IPS-18c (cell line): Measurements from ENCODE around the gene COG6.

Experiments
- H3K4me3 ChIP-seq: 2 replicates; pipeline ENCODE4 v1.7.0; 2013; ENCODE audit warnings: low read depth, mild to moderate bottlenecking, low read length, moderate library complexity; ENCODE audit not compliant: insufficient read depth
- H3K9me3 ChIP-seq: one replicate; pipeline ENCODE4 v1.6.1; 2013; ENCODE audit warnings: mild to moderate bottlenecking, low read length, moderate library complexity; ENCODE audit not compliant: control insufficient read depth, insufficient read depth

COG6 gene

DNA sequence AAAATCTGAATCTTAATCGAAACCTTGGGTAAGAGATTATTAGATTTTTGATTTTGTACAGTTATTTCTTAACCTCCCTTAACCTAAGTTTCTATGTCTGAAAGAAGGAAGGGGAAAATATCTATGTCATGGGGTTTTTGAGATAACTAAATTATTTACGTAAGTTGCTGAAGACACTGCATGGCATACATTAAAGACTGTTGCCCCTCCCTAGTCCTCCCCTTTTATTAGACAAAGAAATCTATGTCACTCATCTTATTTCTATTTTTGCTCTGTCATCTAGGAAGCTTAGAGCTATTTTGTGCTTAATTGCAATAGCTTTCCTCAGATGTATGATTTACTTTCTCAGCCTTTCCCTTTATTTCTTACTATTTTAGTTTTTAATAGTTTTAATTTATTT is 15.0 kb downstream of the COG6 start:
- H3K4me3 ChIP-seq: no peak overlapping the region

DNA sequence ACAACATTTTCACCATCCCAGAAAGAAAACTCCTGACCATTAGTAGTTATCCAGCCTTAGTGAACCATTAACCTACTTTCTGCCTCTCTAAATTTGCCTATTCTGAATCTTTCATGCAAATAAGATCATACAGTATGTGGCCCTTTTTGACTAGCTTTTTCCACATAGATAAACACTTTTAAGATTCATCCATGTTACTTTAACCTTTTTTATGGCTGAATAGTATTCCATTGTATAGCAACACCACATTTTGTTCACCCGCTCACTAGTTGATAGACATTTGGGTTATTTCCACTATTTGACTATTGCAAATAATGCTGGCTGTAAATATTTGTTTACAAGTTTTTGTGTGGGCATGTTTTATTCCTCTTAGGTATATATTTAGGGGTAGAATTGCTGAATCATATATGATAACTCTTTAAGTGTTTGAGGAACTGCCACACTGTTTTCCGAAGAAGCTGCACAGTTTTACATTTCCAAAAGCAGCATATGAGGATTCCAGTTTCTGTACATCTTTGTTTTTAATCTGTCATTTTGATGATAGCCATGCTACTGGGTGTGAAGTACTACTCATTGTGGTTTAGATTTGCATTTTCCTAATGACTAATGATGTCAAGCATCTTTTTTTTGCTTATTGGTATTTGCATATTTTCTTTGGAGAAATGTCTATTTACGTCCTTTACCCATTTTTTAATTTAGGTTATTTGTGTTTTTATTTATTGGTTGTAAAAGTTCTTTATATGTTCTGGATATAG is 17.1 kb downstream of the COG6 start:
- Histone ChIP-seq H3K9me3 (no peaks in the 10 kb centered on the region), H3K4me3 (no peak overlapping the region)

More for the DNA sequence above, 15.0 kb downstream of the COG6 start:
- no peaks in the 10 kb centered on the region for H3K9me3 ChIP-seq

DNA sequence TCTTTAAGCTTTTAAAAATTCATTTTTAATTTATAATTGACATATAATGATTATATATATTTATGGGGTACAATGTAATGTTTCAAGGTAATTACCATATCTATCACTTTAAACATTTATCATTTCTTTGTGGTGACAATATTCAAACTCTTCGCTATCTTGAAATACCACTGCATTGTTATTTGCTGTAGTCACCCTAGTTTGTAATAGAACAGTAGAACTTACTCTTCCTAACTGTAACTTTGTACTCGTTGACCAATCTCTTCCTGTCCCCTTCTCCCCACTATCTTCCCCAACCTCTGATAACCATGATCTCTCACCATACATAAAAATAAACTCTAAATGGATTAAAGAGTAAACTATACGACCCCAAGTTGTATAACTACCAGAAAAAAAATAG is 20.4 kb downstream of the COG6 start:
- no peaks in the 10 kb centered on the region for H3K9me3 ChIP-seq
- H3K4me3 ChIP-seq: no peak overlapping the region

DNA sequence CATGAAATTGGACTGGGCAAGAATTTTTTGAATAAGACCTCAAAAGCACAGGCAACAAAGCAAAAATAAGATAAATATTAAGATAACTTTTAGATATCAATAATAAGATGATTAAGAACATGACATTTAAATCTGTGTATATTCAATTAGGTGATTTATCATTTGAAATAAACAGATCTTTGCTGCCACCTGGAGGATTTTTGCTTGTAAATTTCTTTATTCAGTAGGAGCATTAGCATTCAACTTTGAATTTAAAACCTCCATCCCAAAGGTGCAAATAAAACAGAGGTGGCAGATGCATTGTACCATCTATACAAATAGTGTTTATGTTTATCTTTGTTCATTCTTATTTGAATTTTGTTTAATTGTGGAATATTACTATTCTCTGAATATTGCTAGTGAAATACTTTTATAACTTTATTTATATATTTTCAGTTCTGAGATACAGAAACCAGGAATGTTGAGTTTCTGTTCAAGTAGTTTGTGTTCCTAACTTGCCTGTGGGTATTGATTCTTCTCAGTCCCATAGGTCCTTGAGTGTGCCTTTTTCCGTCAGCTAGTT is 20.9 kb downstream of the COG6 start:
- Histone ChIP-seq H3K9me3 (no peaks in the 10 kb centered on the region), H3K4me3 (no peak overlapping the region)

DNA sequence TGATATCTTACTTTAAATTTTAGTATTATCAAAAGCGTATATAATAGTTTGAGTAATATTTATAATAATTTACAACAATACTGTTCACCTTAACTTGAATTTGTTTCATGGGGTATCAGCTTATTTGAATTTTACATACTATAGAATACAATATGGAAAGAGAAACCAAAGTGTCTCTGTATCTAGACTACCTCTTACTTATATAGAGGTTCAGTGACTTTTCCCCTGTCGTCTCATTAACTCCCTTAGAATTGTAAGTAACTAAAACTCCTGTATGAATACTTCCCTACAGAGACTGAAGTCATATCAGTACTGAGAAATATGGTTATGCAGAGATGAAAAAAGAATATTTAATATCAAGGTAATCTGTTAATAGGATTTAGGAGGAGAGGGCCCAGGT is 26.8 kb downstream of the COG6 start:
- H3K9me3 ChIP-seq: no peaks in the 10 kb centered on the region
- no peak overlapping the region for H3K4me3 ChIP-seq

DNA sequence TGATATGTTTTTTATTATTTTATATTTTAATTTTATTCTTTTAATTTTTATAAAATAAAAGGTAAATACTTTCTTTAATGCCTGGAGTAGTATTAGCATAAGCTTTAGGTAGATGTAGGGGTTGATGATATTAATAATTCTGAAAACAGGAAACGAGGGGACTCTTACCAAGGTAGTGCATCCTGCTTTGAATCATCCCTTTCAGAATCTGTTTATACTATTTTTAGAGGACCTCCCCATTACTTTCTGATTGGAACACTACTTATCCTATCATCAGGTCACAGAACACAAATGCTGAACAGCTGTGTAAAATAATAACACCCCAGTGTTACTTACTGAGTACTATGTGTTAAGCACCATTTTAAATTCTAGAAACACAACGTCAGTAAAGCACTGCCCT is 27.3 kb downstream of the COG6 start:
- H3K9me3 ChIP-seq: no peaks in the 10 kb centered on the region
- H3K4me3 ChIP-seq: no peak overlapping the region

DNA sequence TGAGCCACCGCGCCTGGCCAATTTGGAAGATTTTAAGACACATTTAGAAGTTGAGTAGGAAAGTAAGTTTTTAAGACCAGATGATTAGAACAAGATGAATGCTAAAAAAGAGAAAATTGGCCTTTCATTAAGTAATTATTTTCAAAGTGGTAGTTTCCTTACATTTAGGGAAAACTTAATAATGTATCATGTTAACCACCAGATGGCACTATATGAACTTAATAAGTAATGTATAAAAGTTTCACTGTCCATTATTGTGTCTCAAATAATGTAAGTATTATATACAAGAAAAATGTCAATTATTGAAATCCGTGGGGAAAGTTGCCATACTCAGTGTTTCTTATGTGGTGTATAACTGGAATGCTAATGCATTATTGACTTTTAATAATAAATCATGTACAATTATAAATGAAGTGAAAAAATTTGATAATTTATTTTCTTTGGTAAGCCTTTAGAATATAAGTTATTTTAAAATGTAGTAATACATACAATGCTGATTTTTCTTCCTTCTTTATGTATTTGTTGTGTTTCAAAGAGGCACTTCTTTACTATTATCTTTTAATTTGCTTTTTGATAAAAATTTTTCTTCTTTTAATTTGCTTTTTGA is 29.2 kb downstream of the COG6 start:
- Histone ChIP-seq H3K9me3 (no peaks in the 10 kb centered on the region), H3K4me3 (no peak overlapping the region)

DNA sequence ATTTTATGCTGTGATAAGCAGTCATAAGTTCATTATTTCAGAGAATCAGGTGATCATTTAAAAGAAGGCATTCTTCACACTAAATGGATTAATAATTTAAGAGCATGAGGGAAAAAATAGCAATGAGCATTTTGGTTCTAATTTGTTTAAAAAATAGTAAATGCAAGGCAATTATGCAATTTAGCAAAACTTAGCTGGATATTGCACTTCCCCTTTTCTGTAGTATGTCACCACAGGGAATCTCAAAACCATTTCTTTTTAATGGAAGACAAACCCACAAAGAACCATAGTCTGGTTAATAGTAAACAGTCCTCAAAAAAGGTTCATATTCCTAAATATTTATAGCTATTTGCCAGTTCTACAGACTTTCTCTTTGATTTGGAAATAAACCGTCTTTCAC is 30.2 kb downstream of the COG6 start:
- H3K9me3 ChIP-seq: no peaks in the 10 kb centered on the region

DNA sequence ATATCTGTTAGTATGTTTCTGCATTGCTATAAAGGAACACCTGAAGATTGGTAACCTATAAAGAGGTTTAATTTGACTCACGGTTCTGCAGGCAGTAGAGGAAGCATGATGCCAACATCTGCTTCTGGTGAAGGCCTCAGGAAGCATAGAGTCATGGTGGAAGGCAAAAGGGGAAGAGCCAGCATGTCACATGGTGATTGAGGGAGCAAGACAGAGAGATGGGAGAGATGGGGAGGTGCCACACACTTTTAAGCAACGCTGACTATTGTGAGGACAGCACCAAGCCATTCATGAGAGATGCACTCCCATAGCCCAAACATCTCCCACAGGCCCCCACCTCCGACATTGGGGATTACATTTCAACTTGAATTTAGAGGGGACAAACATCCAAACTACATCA is 32.8 kb downstream of the COG6 start:
- Histone ChIP-seq H3K4me3 (no peak overlapping the region), H3K9me3 (no peaks in the 10 kb centered on the region)

More for the DNA sequence above, 30.2 kb downstream of the COG6 start:
- no peak overlapping the region for H3K4me3 ChIP-seq

DNA sequence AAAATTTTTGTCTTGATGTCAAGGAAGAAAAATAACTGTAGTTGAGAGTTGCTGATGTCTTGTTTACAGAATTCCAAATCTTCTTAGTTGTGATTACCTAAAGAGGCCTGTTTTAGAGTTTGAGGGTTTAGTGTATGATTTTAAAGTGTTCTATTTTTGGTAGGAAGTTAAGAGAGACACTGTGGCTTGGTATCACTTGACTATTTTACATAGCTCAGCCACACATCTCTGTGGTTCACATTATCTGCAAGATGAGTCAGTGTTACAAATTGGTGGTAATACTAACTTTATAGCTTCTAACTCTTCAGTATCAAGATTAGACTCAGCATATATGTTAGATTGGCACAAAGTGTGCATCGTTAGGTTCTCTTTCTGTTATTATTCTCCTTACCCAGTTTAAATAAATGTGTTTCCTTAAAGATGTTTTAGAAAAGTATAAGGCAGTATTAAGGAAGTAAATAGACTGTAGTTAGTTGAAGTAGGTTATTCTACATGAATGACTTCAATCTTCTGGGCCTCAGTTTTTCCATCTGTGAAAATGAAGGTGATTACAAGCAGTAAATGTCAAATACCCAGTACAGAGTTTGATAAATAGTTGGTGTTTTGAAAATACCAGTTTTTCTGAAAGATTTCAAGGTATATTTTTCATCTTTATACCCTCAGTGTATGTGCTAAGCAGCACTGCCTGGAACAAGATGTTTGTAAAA is 33.4 kb downstream of the COG6 start:
- Histone ChIP-seq H3K4me3 (no peak overlapping the region), H3K9me3 (no peaks in the 10 kb centered on the region)

DNA sequence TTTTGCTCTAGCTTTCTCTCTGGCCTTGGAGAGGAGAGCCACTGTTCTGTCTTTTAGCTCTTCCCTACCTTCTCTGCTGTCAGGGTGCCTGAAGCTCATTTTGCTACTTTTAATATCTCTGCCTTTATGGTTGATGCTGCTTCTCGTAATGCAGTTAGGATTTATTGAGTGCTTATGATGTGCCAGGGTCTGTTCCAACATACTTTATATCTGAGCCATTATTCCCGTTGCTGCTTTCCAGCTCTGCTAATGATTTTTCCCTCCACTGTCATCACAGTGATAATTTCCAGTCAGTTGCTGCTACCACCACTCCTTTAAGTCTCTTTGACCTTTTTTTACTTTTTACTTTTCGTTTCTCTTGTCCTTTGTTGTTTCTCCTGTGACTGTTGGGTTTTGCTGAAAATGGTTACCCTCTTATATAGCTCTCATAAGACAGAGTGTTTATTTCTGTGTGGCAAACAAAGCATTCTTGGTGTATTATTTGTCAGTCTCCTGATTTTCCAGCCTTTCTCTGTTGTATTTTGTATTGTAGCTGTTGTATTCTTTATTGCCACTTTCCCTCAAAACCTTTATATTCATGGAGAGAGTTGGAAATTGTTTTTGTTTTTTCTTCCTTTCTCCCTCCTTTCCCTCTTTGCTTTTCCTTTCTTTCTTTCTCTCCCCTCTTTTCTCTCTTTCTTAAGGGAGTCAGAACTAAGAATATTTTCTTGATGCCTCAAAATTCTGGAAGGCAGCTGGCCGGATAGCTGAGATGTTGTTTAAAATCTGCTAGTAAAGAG is 37.4 kb downstream of the COG6 start:
- Histone ChIP-seq H3K4me3 (no peak overlapping the region), H3K9me3 (no peaks in the 10 kb centered on the region)

DNA sequence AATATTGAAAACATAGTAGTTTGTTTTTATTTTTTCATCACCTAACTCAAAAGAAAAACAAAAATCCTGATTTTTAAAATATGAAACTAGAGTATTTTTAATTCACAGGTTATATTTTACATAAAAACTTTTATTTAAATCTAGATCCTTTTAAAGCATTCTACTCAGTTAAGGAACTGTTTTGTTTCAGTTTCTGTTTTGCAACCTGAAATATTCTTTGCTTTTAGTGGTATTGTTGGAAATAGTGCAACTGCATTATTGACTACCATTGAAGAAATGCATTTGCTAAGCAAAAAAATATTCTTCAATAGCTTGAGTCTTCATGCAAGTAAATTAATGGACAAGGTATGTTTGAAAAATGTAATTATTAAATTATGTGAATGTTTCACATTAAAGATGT is 43.8 kb downstream of the COG6 start:
- H3K4me3 ChIP-seq: no peak overlapping the region
- no peaks in the 10 kb centered on the region for H3K9me3 ChIP-seq

DNA sequence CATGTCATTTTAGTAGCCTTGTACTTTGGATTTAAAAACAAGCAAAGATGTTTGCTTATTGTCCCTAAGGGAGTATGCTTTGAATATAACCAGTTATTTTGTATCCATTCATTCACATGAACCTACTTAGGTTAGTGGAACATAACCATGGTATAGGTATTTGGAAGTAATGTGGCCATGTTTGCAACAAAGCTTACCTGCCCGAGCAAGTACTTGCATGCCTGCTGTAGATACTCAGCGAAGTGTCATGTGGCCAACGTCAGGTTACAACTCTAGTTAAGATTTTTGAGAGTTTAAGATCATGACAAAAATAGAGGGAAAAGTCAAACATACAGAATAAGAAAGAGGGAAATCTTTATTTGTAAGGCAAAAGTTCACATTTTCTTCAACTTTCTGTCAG is 57.2 kb downstream of the COG6 start:
- Histone ChIP-seq H3K9me3 (no peaks in the 10 kb centered on the region), H3K4me3 (no peak overlapping the region)

DNA sequence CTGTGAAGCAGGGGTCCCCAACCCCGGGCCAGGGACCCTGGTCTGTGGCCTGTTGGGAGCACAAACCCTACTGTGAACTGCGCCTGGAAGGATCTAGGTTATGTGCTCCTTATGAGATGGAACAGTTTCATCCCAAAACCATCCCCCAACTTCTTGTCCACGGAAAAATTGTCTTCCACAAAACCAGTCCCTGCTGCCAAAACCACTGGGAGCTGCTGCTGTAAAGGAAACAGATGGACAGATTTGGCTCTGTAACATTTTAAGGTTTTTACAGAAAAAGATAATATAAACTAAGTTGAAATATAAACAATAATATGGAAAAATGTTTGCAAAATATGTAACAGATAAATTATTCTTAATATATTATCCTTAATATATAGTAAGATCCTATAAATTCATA is 73.7 kb downstream of the COG6 start:
- no peak overlapping the region for H3K4me3 ChIP-seq
- H3K9me3 ChIP-seq: no peaks in the 10 kb centered on the region

DNA sequence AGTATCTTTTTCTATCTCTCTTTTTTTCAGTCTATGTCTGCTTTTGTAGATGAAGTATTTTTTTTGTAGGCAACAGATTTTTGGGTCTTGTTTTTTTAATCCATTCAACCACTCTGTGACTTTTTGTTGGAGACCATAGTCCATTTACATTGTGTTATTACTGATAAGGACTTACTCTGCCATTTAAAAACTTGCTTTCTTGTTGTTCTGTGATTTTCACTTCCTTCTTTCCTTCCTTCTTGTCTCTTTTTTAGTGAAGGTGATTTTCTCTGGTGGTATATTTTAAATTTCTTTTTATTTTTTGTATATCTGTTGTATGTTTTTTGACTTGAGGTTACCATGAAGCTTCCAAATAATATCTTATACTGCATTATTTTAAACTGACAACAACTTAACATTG is 79.5 kb downstream of the COG6 start:
- Histone ChIP-seq H3K4me3 (no peak overlapping the region), H3K9me3 (no peaks in the 10 kb centered on the region)

DNA sequence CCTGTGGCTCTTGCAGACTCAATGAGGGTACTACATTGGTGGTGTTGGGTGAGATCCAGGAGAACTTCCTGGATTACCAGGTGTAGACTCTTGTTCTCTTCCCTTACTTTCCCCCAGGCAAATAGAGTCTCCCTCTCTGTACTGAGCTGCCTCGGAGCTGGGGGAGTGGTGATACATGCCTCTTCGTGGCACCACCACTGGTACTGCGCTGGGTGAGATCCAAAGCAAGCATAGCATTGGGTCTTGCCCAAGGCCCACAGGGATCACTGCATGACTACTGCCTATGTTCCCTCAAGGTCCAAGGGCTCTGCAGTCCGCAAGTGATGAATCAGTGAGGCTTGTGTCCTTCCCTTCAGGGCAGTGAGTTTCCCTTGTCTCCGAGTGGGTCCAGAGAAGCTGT is 81.6 kb downstream of the COG6 start:
- H3K4me3 ChIP-seq: no peak overlapping the region
- no peaks in the 10 kb centered on the region for H3K9me3 ChIP-seq

DNA sequence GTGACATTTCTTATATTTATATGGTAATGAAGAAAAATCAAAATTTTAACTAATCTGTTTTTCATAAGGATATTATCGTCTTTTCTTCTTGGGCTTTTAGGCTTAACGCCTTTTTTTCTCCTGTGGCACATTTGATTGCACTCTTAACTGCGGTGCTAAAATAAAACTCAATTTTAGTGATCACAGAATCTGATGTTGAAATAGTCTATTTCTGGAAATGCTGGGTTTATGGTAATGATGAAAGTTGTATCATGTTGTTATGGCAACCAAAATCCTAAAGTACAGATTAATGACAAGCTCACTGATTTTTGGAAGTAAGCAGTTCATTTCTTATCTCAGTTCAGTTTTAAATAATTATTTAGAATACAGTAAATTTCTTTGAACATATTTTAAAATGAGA is 85.3 kb downstream of the COG6 start:
- H3K9me3 ChIP-seq: no peaks in the 10 kb centered on the region
- H3K4me3 ChIP-seq: no peak overlapping the region
